Sigmoid colon (tissue), 7 donors: ENCODE data around the gene FSTL4. TPM values are rescaled to one million over a fixed set of nuclear protein-coding genes. Genes with fewer than 3 reads are reported as not detected.

Source experiments
- DNase-seq: peaks from one replicate; pipeline ENCODE4 v3.0.0-alpha.2; 2019
- H3K27ac ChIP-seq, 4 donors: fragments of 200-600 bp; sonication (generic); one replicate each; pipeline ENCODE4 v1.5.1; 2016 to 2019; ENCODE audit warnings: mild to moderate bottlenecking in 1 of 4
- H3K27me3 ChIP-seq, 3 donors: fragments of 200-600 bp; sonication (generic); one replicate each; pipeline ENCODE4 v1.5.1; 2019; ENCODE audit warnings: mild to moderate bottlenecking in 1 of 3
- H3K36me3 ChIP-seq, 4 donors: fragments of 200-600 bp; sonication (generic); one replicate each; pipeline ENCODE4 v1.5.1; 2016 to 2019
- H3K4me1 ChIP-seq, 4 donors: fragments of 200-600 bp; sonication (generic); one replicate each; pipeline ENCODE4 v1.5.1; 2017 to 2019
- H3K4me3 ChIP-seq, 4 donors: fragments of 200-600 bp; sonication (generic); one replicate each; pipeline ENCODE4 v1.5.1; 2017 to 2019; ENCODE audit warnings: mild to moderate bottlenecking in 2 of 4, moderate library complexity in 1 of 4
- H3K9me3 ChIP-seq, 4 donors: fragments of 200-600 bp in 3 of 4; sonication (generic) in 3 of 4; one replicate each; pipeline versions ENCODE4 v1.5.1 to v1.6.1; 2013 to 2019
- EP300 ChIP-seq, 4 donors: sonication (generic); formaldehyde crosslinking; IDR thresholded peaks; one replicate each; pipeline ENCODE4 v1.6.1; 2017; ENCODE audit warnings: antibody characterized with exemption in 4 of 4
- POLR2A ChIP-seq, 2 donors: fragments of 450-650 bp; IDR thresholded peaks; one replicate each; pipeline ENCODE4 v1.6.1; 2016; ENCODE audit warnings: antibody characterized with exemption in 2 of 2, mild to moderate bottlenecking in 2 of 2, moderate library complexity in 2 of 2
- POLR2AphosphoS5 ChIP-seq, 4 donors: sonication (generic); formaldehyde crosslinking; IDR thresholded peaks; one replicate each; pipeline ENCODE4 v1.6.1; 2017; ENCODE audit warnings: antibody characterized with exemption in 4 of 4
- WGBS, 2 donors: extraction: QIAGEN DNeasy Blood & Tissue Kit; methylation state at CpG; one replicate each; pipeline ENCODE4 v1.1.7; 2013; 5-methylcytosine and 5-hydroxymethylcytosine counted together
- intact Hi-C: fragments of 100-400 bp; cut with DNase I; formaldehyde crosslinking; loops from one replicate; pipeline ENCODE4 v1.15.1; 2023
- polyA plus RNA-seq, 3 donors: library from polyadenylated mRNA; stranded (reverse); fragments of 200-250 nt; gene quantifications; one replicate each; pipeline ENCODE4 v1.2.3, GENCODE V29; 2013
- total RNA-seq, 4 donors: library from RNA; depleted of rRNA; stranded (reverse); fragments of >200 nt; gene quantifications; one replicate each; pipeline ENCODE4 v1.1.0, GENCODE V29; 2016
- TF ChIP-seq, protein P1 (sequence below), 4 experiments: fragments of 450-650 bp in 3 of 4; fragments of 200-600 bp in 1 of 4; IDR thresholded peaks; one replicate each; pipeline ENCODE4 v1.5.1; 2016 to 2019; ENCODE audit warnings: antibody characterized with exemption in 4 of 4, mild to moderate bottlenecking in 3 of 4, moderate library complexity in 2 of 4
- donor health status: healthy with polysubstance abuse.
- donor health status: Bipolar disorder and iron deficiency.
- donor health status: healthy.

The FSTL4 gene
- total and polyA plus RNA-seq, 7 donors: 0.23 to 0.45 (median 0.28) TPM; not detected in 4

DNA sequence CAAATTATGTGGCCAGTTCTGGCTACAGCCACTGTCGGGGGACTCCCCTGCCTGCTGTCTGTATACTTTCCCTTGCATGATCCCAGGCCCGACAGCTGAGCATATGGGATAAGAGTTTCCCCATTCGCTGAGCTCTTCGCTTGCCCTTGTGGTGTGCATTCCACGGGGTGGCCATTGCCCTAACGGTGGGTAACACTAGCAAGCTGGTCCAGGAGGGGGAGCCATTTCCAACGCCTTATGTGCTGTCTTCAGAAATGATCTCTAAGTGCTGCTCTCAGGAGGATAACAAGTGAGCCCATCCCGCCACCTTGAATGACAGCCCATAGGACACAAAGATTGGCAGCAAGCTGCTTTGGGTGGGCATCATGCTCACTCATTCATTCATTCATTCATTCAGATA is 190.9 kb downstream of the FSTL4 start:
- Histone ChIP-seq H3K9me3 (no peaks in the 10 kb centered on the region), H3K4me3 (no peak overlapping the region), H3K27me3 (no peaks in the 10 kb centered on the region), H3K4me1 (peaks cover 0 to 4% (median 0%) of the 10 kb centered on the region in 4 donors), H3K36me3 (no peaks in the 10 kb centered on the region), H3K27ac (no peak overlapping the region)
- TF ChIP-seq POLR2A (IDR thresholded peaks at IDR 0.05): no peak
- no peak for TF ChIP-seq POLR2AphosphoS5 (IDR thresholded peaks at IDR 0.05)
- no peak for TF ChIP-seq EP300 (IDR thresholded peaks at IDR 0.05)
- TF ChIP-seq, protein P1, sequence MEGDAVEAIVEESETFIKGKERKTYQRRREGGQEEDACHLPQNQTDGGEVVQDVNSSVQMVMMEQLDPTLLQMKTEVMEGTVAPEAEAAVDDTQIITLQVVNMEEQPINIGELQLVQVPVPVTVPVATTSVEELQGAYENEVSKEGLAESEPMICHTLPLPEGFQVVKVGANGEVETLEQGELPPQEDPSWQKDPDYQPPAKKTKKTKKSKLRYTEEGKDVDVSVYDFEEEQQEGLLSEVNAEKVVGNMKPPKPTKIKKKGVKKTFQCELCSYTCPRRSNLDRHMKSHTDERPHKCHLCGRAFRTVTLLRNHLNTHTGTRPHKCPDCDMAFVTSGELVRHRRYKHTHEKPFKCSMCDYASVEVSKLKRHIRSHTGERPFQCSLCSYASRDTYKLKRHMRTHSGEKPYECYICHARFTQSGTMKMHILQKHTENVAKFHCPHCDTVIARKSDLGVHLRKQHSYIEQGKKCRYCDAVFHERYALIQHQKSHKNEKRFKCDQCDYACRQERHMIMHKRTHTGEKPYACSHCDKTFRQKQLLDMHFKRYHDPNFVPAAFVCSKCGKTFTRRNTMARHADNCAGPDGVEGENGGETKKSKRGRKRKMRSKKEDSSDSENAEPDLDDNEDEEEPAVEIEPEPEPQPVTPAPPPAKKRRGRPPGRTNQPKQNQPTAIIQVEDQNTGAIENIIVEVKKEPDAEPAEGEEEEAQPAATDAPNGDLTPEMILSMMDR (IDR thresholded peaks at IDR 0.05): no peak
- intact Hi-C loops: loop anchor here (10.0 kb wide), 1 partner anchor 193 kb away; the partner anchor contains the start of gene FSTL4
- 65 to 77% methylated on average over 8 of the region's 8 CpGs for WGBS, 2 donors
- no peak for DNase-seq

DNA sequence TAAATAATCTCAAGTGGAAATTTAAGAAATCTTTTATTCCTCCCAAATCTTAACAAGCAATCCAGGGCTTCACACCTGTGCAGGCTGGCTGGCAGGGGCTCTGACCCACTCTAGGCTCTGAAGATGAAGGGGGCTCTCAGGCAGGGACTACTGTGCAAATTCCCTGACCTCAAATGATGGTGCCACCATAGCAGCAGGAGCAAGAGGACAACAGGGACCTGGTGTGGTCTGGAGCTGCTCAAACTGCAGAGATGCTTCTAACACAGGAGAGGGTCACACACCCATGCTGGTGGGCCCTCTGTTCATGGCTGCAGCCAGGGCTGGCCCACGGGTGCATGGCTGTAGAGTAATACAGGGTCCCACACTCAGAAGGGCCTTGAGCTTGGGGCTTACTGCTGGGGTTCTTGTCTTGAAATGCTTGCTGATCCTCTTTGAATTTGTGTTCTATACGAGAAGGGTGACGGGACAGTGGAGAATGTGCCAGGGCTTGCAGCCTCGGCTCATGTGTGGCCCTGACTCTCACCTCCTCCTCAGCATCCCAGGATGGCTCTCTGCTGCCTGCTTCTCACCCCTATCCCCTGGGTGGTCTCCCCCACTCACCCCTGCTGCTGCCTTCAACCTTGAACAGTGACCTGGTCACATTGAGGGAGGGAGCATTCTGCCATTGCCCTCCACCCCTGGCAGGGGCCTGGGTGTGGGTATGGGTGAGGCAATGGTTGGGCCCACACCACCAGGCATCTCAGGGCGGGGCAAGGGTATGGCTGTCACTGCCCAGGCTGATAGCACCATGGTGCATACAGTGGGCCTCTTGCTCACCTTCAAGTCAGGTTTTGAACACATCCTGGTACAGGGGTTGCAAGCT is 191.7 kb downstream of the FSTL4 start:
- TF ChIP-seq EP300 (IDR thresholded peaks at IDR 0.05) (no peak), POLR2AphosphoS5 (IDR thresholded peaks at IDR 0.05) (no peak), POLR2A (IDR thresholded peaks at IDR 0.05) (no peak)
- TF ChIP-seq, protein P1 (IDR thresholded peaks at IDR 0.05): no peak
- no peak overlapping the region for H3K27ac ChIP-seq
- no peaks in the 10 kb centered on the region for H3K9me3 ChIP-seq
- WGBS, 2 donors: 66 to 92% methylated on average over 5 of the region's 5 CpGs
- H3K36me3 ChIP-seq: no peaks in the 10 kb centered on the region
- DNase-seq: no peak
- H3K27me3 ChIP-seq: no peaks in the 10 kb centered on the region
- intact Hi-C loops: loop anchor here (10.0 kb wide), 1 partner anchor 194 kb away; the partner anchor contains the start of gene FSTL4
- peaks cover 0 to 4% (median 0%) of the 10 kb centered on the region in 4 donors for H3K4me1 ChIP-seq
- no peak overlapping the region for H3K4me3 ChIP-seq

DNA sequence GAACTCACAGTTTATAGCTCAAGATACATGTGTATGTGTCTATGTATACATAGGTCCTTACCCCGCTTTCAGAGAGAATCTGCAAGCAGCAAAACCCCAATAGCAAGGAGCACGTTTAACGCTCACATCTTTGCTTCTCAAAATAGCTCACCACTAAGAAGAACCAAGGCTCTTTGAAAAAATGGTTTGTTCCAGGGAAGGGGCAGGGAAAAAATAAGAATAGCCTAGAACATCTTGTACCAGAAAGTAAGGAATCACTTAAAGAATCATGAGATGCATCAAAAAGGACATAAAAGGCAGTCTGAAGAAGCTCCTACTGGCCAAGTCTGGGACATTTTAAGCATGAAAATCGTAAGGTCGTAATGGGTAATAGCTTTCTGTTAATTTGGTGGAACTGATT is 196.4 kb downstream of the FSTL4 start:
- Histone ChIP-seq H3K36me3 (no peaks in the 10 kb centered on the region), H3K4me3 (no peak overlapping the region), H3K27me3 (no peaks in the 10 kb centered on the region), H3K4me1 (no peaks in the 10 kb centered on the region), H3K27ac (no peak overlapping the region), H3K9me3 (no peaks in the 10 kb centered on the region)
- no peak for DNase-seq
- TF ChIP-seq POLR2A (IDR thresholded peaks at IDR 0.05) (no peak), EP300 (IDR thresholded peaks at IDR 0.05) (no peak), POLR2AphosphoS5 (IDR thresholded peaks at IDR 0.05) (no peak)
- TF ChIP-seq, protein P1 (IDR thresholded peaks at IDR 0.05): no peak
- intact Hi-C loops: no loop called here
- 91 to 93% methylated on average over 5 of the region's 5 CpGs for WGBS, 2 donors

- no peak for DNase-seq
- TF ChIP-seq POLR2AphosphoS5 (IDR thresholded peaks at IDR 0.05) (no peak), POLR2A (IDR thresholded peaks at IDR 0.05) (no peak), EP300 (IDR thresholded peaks at IDR 0.05) (no peak)
- TF ChIP-seq, protein P1 (IDR thresholded peaks at IDR 0.05): no peak
- intact Hi-C loops: no loop called here
- H3K36me3 ChIP-seq: no peaks in the 10 kb centered on the region
- no peaks in the 10 kb centered on the region for H3K9me3 ChIP-seq
- H3K27ac ChIP-seq: no peak overlapping the region
- WGBS, 2 donors: 84 to 94% methylated on average over 5 of the region's 5 CpGs
- no peaks in the 10 kb centered on the region for H3K27me3 ChIP-seq
- H3K4me3 ChIP-seq: no peak overlapping the region
- H3K4me1 ChIP-seq: no peaks in the 10 kb centered on the region
Measured at GRCh38 chr5:133415506-133415905, 196.8 kb downstream of the FSTL4 start.
